MM.1S (cell line): ENCODE results near the gene GMPPA.

Source experiments
- DNase-seq: peaks from one replicate; pipeline ENCODE4 v3.0.0-alpha.2; 2015
- H2AFZ ChIP-seq: fragments of 300-600 bp; sonication (generic); 2 replicates; pipeline ENCODE4 v1.6.0; 2016; ENCODE audit warnings: antibody characterized with exemption, low read length
- H3F3A ChIP-seq: fragments of 300-600 bp; sonication (generic); 2 replicates; pipeline ENCODE4 v1.6.1; 2016; ENCODE audit warnings: mild to moderate bottlenecking, antibody characterized with exemption, low read length, moderate library complexity, mixed read lengths; ENCODE audit not compliant: insufficient read depth
- H3K27ac ChIP-seq: fragments of 300-600 bp; sonication (generic); 2 replicates; pipeline ENCODE4 v1.5.1; 2016; ENCODE audit warnings: mild to moderate bottlenecking, low read length
- H3K27me3 ChIP-seq: fragments of 300-600 bp; sonication (generic); replicated peaks from 2 replicates; pipeline ENCODE4 v1.6.0; 2016; ENCODE audit warnings: low read length; ENCODE audit not compliant: insufficient read depth
- H3K36me3 ChIP-seq: fragments of 300-600 bp; sonication (generic); replicated peaks from 2 replicates; pipeline ENCODE4 v1.6.1; 2016; ENCODE audit warnings: mild to moderate bottlenecking, low read length, mixed read lengths; ENCODE audit not compliant: insufficient read depth
- H3K4me1 ChIP-seq: fragments of 300-600 bp; sonication (generic); 2 replicates; pipeline ENCODE4 v1.6.1; 2016; ENCODE audit warnings: low read length, mixed read lengths
- H3K4me2 ChIP-seq: fragments of 300-600 bp; sonication (generic); 2 replicates; pipeline ENCODE4 v1.6.0; 2016; ENCODE audit warnings: low read depth, low read length
- H3K4me3 ChIP-seq: fragments of 300-600 bp; sonication (generic); 2 replicates; pipeline ENCODE4 v1.5.1; 2016; ENCODE audit warnings: low read length, mixed read lengths
- H3K79me2 ChIP-seq: fragments of 300-600 bp; sonication (generic); 2 replicates; pipeline ENCODE4 v1.6.1; 2016; ENCODE audit warnings: mixed run types, low read length, mixed read lengths
- H3K9ac ChIP-seq: fragments of 300-600 bp; sonication (generic); 2 replicates; pipeline ENCODE4 v1.6.1; 2016; ENCODE audit warnings: low read length, mixed read lengths
- H3K9me2 ChIP-seq: fragments of 300-600 bp; sonication (generic); replicated peaks from 2 replicates; pipeline ENCODE4 v1.6.1; 2016; ENCODE audit warnings: mild to moderate bottlenecking, low read length, mixed read lengths; ENCODE audit not compliant: insufficient read depth
- H3K9me3 ChIP-seq: fragments of 300-600 bp; sonication (generic); replicated peaks from 2 replicates; pipeline ENCODE4 v1.6.1; 2016; ENCODE audit warnings: mild to moderate bottlenecking, low read length, mixed read lengths; ENCODE audit not compliant: insufficient read depth
- H4K20me1 ChIP-seq: fragments of 300-600 bp; sonication (generic); 2 replicates; pipeline ENCODE4 v1.6.1; 2016; ENCODE audit warnings: mild to moderate bottlenecking, low read length, moderate library complexity, mixed read lengths; ENCODE audit not compliant: insufficient read depth
- CTCF ChIP-seq: fragments of 300-600 bp; sonication (generic); IDR thresholded peaks from 2 replicates; pipeline ENCODE4 v1.5.1; 2016; ENCODE audit warnings: antibody characterized with exemption, low read length, mixed read lengths
- EZH2 ChIP-seq: fragments of 300-600 bp; sonication (generic); optimal IDR thresholded peaks from 2 replicates; pipeline ENCODE3; 2017; ENCODE audit warnings: low read depth, mild to moderate bottlenecking, antibody characterized with exemption, low read length, mixed read lengths
- EZH2phosphoT487 ChIP-seq: fragments of 300-600 bp; sonication (generic); IDR thresholded peaks from 2 replicates; pipeline ENCODE4 v1.6.1; 2018; ENCODE audit warnings: antibody characterized with exemption, low read length

Gene GMPPA

DNA sequence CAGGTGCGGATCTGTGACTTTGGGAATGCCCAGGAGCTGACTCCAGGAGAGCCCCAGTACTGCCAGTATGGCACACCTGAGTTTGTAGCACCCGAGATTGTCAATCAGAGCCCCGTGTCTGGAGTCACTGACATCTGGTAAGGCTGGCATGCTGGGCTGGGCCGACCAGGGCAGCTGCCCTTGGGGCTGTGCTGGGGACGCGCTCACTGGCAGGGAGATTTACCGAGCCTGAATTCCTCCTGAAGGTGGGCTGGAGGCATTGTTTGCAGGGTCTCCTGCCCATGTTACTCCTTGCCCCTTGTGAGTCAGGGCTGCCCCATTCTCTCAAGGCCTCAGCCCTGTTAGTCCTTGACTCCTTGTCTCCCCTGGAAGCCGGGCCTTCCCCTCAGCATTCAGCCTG lies 18.7 kb upstream of the GMPPA start:
- Histone ChIP-seq H3K4me3 (no peak overlapping the region), H3F3A (no peaks in the 10 kb centered on the region), H3K27ac (no peak overlapping the region), H4K20me1 (no peaks in the 10 kb centered on the region), H3K9me3 (no peaks in the 10 kb centered on the region), H2AFZ (no peak overlapping the region), H3K4me1 (no peaks in the 10 kb centered on the region), H3K9me2 (no peaks in the 10 kb centered on the region), H3K4me2 (no peak overlapping the region), H3K79me2 (no peaks in the 10 kb centered on the region), H3K36me3 (no peaks in the 10 kb centered on the region), H3K9ac (no peak overlapping the region), H3K27me3 (peaks cover 90% of the 10 kb centered on the region)
- no peak for DNase-seq
- TF ChIP-seq EZH2phosphoT487 (no peak), CTCF (no peak), EZH2 (no peak)

DNA sequence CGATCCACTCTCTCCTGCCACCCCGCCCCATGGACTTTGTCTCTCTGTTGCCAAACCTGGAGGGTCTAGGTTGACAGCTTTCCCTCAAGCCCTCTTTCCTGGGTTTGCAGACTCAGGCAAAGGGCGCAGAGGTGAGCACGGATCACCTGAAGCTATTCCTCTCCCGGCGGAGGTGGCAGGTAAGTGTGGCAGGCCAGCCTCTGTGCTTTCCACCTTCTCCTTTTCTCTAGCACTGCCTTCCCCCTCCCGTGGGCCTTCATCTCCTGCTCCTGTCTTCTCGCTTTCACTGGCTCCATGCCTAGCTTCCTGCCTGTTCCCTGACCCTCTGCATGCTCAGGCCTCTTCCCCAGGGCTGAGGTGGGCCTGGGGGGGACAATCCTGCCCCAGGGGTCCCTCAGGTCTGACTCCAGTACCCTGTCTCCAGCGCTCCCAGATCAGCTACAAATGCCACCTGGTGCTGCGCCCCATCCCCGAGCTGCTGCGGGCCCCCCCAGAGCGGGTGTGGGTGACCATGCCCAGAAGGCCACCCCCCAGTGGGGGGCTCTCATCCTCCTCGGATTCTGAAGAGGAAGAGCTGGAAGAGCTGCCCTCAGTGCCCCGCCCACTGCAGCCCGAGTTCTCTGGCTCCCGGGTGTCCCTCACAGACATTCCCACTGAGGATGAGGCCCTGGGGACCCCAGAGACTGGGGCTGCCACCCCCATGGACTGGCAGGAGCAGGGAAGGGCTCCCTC lies 15.9 kb upstream of the GMPPA start:
- no peaks in the 10 kb centered on the region for H3K79me2 ChIP-seq
- no peaks in the 10 kb centered on the region for H3K9me3 ChIP-seq
- no peaks in the 10 kb centered on the region for H3F3A ChIP-seq
- no peaks in the 10 kb centered on the region for H3K4me1 ChIP-seq
- H3K4me2 ChIP-seq = no peak overlapping the region
- no peak overlapping the region for H3K27ac ChIP-seq
- TF ChIP-seq CTCF (no peak), EZH2phosphoT487 (no peak), EZH2 (no peak)
- H3K9me2 ChIP-seq = no peaks in the 10 kb centered on the region
- no peaks in the 10 kb centered on the region for H4K20me1 ChIP-seq
- peaks cover 99% of the 10 kb centered on the region for H3K27me3 ChIP-seq
- H2AFZ ChIP-seq = no peak overlapping the region
- DNase-seq = no peak
- no peaks in the 10 kb centered on the region for H3K36me3 ChIP-seq
- H3K9ac ChIP-seq = no peak overlapping the region
- H3K4me3 ChIP-seq = no peak overlapping the region

DNA sequence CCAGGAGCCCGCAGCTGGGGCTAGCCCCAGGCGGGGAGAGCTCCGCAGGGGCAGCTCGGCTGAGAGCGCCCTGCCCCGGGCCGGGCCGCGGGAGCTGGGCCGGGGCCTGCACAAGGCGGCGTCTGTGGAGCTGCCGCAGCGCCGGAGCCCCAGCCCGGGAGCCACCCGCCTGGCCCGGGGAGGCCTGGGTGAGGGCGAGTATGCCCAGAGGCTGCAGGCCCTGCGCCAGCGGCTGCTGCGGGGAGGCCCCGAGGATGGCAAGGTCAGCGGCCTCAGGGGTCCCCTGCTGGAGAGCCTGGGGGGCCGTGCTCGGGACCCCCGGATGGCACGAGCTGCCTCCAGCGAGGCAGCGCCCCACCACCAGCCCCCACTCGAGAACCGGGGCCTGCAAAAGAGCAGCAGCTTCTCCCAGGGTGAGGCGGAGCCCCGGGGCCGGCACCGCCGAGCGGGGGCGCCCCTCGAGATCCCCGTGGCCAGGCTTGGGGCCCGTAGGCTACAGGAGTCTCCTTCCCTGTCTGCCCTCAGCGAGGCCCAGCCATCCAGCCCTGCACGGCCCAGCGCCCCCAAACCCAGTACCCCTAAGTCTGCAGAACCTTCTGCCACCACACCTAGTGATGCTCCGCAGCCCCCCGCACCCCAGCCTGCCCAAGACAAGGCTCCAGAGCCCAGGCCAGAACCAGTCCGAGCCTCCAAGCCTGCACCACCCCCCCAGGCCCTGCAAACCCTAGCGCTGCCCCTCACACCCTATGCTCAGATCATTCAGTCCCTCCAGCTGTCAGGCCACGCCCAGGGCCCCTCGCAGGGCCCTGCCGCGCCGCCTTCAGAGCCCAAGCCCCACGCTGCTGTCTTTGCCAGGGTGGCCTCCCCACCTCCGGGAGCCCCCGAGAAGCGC lies 15.0 kb upstream of the GMPPA start:
- Histone ChIP-seq H3K27ac (no peak overlapping the region), H3K27me3 (peaks cover 99% of the 10 kb centered on the region), H2AFZ (no peak overlapping the region), H3K4me2 (no peak overlapping the region; the same call in 1 of the 2 replicates), H3K4me1 (no peaks in the 10 kb centered on the region), H3K9me3 (no peaks in the 10 kb centered on the region), H3K9me2 (no peaks in the 10 kb centered on the region), H3K36me3 (no peaks in the 10 kb centered on the region), H4K20me1 (no peaks in the 10 kb centered on the region), H3K4me3 (no peak overlapping the region), H3K9ac (no peak overlapping the region), H3F3A (no peaks in the 10 kb centered on the region), H3K79me2 (no peaks in the 10 kb centered on the region)
- TF ChIP-seq EZH2 = no peak
- no peak for TF ChIP-seq CTCF
- no peak for TF ChIP-seq EZH2phosphoT487
- DNase-seq = no peak
